ENCODE measurements around the gene ETV3. TPM values are rescaled to one million over a fixed set of nuclear protein-coding genes. Genes with fewer than 3 reads are reported as not detected.

The ETV3 gene
- total and polyA plus RNA-seq, 2 donors (not counting 1 experiment from before 2014, with no cell fraction given), result 9.9 to 11.4 TPM

DNA sequence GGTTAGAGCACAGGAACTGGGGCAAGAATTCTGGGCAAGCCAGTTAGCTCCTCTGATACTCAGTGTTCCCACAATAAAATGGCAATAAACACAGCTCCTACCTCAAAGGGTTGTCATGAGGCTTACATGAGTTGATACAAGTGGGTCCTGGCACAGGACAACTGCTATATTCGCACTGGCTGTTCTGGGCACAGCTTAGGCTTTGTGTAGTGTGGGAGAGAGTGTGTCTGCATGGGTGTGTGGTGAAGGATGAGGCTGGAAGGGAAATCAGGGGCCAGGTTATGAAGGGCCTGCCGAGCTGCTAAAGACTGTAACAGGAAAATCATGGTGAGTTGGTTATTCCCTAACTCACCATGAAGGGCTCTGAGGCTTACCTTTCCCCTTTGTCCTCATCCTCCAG, 18.7 kb downstream of the ETV3 start:
- no peak overlapping the region for H2AFZ ChIP-seq (ENCODE audit: low read length)
- no peak overlapping the region for H3K9ac ChIP-seq (ENCODE audit: insufficient read depth, low read length)
- H3K4me2 ChIP-seq (ENCODE audit: extremely low read depth, insufficient read depth, low read length), result no peak overlapping the region
- H3K27me3 ChIP-seq (ENCODE audit: control insufficient read depth, insufficient read depth, low read length), result peaks cover under 1% of the 10 kb centered on the region
- no peak overlapping the region for H3K27ac ChIP-seq (ENCODE audit: insufficient read depth, low read length)
- H3K4me1 ChIP-seq (ENCODE audit: control insufficient read depth, extremely low read depth, insufficient read depth, low read length), result no peaks in the 10 kb centered on the region
- H3K79me2 ChIP-seq (ENCODE audit: control insufficient read depth, insufficient read depth, low read length), result no peaks in the 10 kb centered on the region
- no peaks in the 10 kb centered on the region for H3K9me3 ChIP-seq (ENCODE audit: control insufficient read depth, insufficient read depth, low read depth, low read length)
- TF ChIP-seq EZH2 (IDR thresholded peaks at IDR 0.05; ENCODE audit: low read length, missing control alignments), result no peak
- TF ChIP-seq, protein P1, sequence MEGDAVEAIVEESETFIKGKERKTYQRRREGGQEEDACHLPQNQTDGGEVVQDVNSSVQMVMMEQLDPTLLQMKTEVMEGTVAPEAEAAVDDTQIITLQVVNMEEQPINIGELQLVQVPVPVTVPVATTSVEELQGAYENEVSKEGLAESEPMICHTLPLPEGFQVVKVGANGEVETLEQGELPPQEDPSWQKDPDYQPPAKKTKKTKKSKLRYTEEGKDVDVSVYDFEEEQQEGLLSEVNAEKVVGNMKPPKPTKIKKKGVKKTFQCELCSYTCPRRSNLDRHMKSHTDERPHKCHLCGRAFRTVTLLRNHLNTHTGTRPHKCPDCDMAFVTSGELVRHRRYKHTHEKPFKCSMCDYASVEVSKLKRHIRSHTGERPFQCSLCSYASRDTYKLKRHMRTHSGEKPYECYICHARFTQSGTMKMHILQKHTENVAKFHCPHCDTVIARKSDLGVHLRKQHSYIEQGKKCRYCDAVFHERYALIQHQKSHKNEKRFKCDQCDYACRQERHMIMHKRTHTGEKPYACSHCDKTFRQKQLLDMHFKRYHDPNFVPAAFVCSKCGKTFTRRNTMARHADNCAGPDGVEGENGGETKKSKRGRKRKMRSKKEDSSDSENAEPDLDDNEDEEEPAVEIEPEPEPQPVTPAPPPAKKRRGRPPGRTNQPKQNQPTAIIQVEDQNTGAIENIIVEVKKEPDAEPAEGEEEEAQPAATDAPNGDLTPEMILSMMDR (conservative IDR thresholded peaks at IDR 0.05 in 1 of 2, IDR thresholded peaks at IDR 0.05 in 1 of 2; ENCODE audit: low read depth in 1 of 2, low read length in 2 of 2), result no peak
- no peak overlapping the region for H3K4me3 ChIP-seq (replicated peaks in 1 of 4; ENCODE audit: control extremely low read depth in 1 of 4, insufficient read depth in 1 of 4, low read depth in 3 of 4, low read length in 4 of 4)
- DNase-seq (ENCODE audit: low read depth in 2 of 2), result no peak
- H3K36me3 ChIP-seq (ENCODE audit: control insufficient read depth, insufficient read depth, low read length), result peaks cover 2% of the 10 kb centered on the region
- H4K20me1 ChIP-seq (ENCODE audit: control insufficient read depth, extremely low read depth, insufficient read depth, low read length), result no peaks in the 10 kb centered on the region

DNA sequence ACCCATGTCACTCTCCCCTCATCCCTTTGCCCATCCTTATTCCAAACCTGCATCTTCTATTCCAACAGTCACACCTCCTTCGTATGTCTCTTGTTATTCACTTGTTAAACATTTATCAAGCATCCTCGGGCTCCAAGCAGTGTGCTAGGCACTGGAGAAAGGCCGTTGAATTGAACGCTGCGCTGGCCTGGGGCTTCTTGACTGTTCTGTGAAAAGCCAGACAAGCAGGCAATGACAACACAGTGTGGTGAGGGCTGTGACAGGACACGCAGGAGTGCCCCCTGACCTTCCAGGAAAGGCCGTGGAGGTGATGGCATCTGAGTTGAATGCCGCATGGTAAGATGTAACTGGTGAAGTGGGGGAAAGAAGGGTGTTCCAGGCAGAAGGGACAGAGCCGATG, 19.2 kb downstream of the ETV3 start:
- Histone ChIP-seq H3K9ac (ENCODE audit: insufficient read depth, low read length) (no peak overlapping the region), H3K79me2 (ENCODE audit: control insufficient read depth, insufficient read depth, low read length) (no peaks in the 10 kb centered on the region), H3K36me3 (ENCODE audit: control insufficient read depth, insufficient read depth, low read length) (peaks cover 2% of the 10 kb centered on the region), H3K4me3 (replicated peaks in 1 of 4; ENCODE audit: control extremely low read depth in 1 of 4, insufficient read depth in 1 of 4, low read depth in 3 of 4, low read length in 4 of 4) (no peak overlapping the region), H2AFZ (ENCODE audit: low read length) (no peak overlapping the region), H3K4me2 (ENCODE audit: extremely low read depth, insufficient read depth, low read length) (no peak overlapping the region), H3K9me3 (ENCODE audit: control insufficient read depth, insufficient read depth, low read depth, low read length) (no peaks in the 10 kb centered on the region), H3K27me3 (ENCODE audit: control insufficient read depth, insufficient read depth, low read length) (peaks cover 5% of the 10 kb centered on the region), H3K4me1 (ENCODE audit: control insufficient read depth, extremely low read depth, insufficient read depth, low read length) (no peaks in the 10 kb centered on the region), H4K20me1 (ENCODE audit: control insufficient read depth, extremely low read depth, insufficient read depth, low read length) (no peaks in the 10 kb centered on the region), H3K27ac (ENCODE audit: insufficient read depth, low read length) (no peak overlapping the region)
- TF ChIP-seq, protein P1 (conservative IDR thresholded peaks at IDR 0.05 in 1 of 2, IDR thresholded peaks at IDR 0.05 in 1 of 2; ENCODE audit: low read depth in 1 of 2, low read length in 2 of 2), result no peak
- TF ChIP-seq EZH2 (IDR thresholded peaks at IDR 0.05; ENCODE audit: low read length, missing control alignments), result no peak
- DNase-seq (ENCODE audit: low read depth in 2 of 2), result no peak

DNA sequence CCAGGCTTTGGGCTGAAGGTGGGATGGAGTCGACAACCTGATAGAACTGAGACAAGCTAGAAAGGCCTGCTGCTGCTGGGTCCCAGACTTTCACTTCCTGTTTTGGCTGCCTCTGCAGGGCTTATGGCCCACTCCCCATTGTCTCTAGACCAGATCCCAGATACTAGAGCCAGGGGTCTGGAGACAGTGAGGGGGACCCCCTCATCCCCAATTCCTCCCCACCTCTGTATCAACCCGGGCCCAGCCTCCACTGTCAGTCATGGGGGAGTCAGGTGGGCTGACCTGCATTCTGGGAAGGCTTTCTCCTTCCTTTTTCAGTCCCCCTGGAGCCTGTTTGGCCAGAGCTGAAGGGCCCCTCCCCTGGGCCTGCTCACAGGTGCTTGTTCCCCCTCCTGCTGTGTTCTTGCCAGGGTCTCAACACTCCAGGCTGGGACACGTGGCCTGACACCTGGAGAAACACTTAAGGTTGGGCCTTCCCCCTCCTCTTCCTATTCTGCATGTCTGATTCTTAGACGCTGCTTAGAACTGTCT, 20.6 kb downstream of the ETV3 start:
- H3K4me3 ChIP-seq (replicated peaks in 1 of 4; ENCODE audit: control extremely low read depth in 1 of 4, insufficient read depth in 1 of 4, low read depth in 3 of 4, low read length in 4 of 4), result no peak overlapping the region
- DNase-seq (ENCODE audit: low read depth in 2 of 2), result no peak
- no peak overlapping the region for H3K4me2 ChIP-seq (ENCODE audit: extremely low read depth, insufficient read depth, low read length)
- H3K9me3 ChIP-seq (ENCODE audit: control insufficient read depth, insufficient read depth, low read depth, low read length), result no peaks in the 10 kb centered on the region
- H3K9ac ChIP-seq (ENCODE audit: insufficient read depth, low read length), result no peak overlapping the region
- H2AFZ ChIP-seq (ENCODE audit: low read length), result no peak overlapping the region
- no peak for TF ChIP-seq EZH2 (IDR thresholded peaks at IDR 0.05; ENCODE audit: low read length, missing control alignments)
- TF ChIP-seq, protein P1 (conservative IDR thresholded peaks at IDR 0.05 in 1 of 2, IDR thresholded peaks at IDR 0.05 in 1 of 2; ENCODE audit: low read depth in 1 of 2, low read length in 2 of 2), result no peak
- no peaks in the 10 kb centered on the region for H4K20me1 ChIP-seq (ENCODE audit: control insufficient read depth, extremely low read depth, insufficient read depth, low read length)
- H3K27me3 ChIP-seq (ENCODE audit: control insufficient read depth, insufficient read depth, low read length), result peaks cover 12% of the 10 kb centered on the region
- H3K79me2 ChIP-seq (ENCODE audit: control insufficient read depth, insufficient read depth, low read length), result no peaks in the 10 kb centered on the region
- H3K36me3 ChIP-seq (ENCODE audit: control insufficient read depth, insufficient read depth, low read length), result peaks cover under 1% of the 10 kb centered on the region
- H3K4me1 ChIP-seq (ENCODE audit: control insufficient read depth, extremely low read depth, insufficient read depth, low read length), result no peaks in the 10 kb centered on the region
- no peak overlapping the region for H3K27ac ChIP-seq (ENCODE audit: insufficient read depth, low read length)
